Stimulated activated CD8-positive, alpha-beta memory T cell treated with anti-CD3 and anti-CD28 coated beads, Interleukin-15, amount 100 ng/mL, for 24 hours (primary cell): ENCODE measurements around the gene AFAP1L1.

ENCODE experiments used
- DNase-seq: peaks from one replicate; pipeline ENCODE4 v3.0.0-alpha.2; 2020; ENCODE audit warnings: low read depth

Gene AFAP1L1

DNA sequence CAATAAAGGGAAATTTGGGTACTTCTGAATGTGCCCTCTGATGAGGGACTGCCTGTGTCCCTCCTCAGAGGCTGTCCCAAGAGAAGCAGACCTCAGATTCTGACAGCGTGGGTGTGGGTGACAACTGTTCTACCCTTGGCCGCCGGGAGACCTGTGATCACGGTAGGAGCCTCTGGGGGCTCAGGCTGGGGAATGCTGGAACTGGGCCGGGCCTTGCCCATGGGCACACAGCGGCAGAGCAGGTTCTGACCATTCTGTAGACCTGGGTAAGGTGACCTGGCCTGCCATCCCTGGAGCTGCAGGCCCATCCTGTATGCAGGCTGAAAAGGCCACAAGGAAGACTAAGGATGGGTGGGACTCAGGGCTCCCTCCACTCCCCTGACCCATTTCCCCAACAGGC lies 44.1 kb downstream of the AFAP1L1 start:
- no peak for DNase-seq

DNA sequence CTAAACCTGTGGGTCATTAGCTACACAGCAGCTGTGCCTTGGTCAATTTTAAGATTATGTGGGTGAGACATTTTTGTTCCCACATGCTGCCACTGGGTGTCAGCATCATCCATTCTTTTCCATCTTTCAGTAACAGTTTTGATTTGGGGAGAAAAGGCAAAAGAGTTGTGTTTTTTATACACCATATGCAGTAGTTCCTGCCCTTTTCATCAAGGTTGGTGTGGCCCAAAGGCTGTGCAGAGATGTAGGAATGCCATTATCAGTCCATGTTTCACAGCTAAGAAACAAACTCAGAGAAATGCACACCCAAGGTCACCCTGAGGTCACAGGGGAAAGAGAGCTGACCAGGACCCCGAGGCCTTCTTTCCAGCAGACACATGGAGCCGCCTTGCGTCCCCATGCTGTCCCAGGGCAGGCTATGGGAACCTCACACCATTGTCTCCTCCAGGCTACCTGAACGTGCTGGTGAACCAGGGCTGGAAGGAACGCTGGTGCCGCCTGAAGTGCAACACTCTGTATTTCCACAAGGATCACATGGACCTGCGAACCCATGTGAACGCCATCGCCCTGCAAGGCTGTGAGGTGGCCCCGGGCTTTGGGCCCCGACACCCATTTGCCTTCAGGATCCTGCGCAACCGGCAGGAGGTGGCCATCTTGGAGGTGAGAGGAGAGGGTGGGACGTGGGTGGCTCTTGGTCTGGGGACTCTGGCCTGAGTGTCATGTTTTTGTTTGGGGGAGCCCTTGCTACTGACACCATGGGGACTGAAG lies 45.8 kb downstream of the AFAP1L1 start:
- no peak for DNase-seq

GRCh38 chr5:149319174-149319573 lies 47.5 kb downstream of the AFAP1L1 start:
- no peak for DNase-seq

DNA sequence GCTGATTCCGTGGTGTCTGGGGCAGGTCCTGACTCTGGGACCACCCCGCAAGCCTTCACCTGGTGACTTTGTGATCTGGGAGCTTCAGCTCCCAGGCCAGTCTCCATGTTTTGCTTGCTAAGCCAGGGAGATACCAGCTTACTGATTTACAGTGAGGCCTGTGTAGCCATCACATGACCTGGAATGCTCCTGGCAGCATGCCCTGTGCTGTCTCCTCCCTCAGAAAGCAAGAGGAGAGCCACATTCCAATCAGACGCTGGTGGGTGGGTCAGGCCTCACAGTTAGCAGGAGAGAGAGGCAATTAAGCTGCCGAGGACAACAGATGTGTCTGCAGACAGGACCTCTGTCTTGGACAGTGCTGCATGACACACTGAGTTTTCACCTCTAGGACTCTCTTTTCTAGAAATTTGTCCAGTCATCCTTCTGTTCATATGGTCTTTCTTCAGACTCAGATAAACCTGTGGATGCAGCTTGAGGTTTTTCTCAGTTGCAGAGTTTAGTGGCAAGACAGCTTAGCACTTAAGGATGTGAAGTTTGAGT lies 49.2 kb downstream of the AFAP1L1 start:
- DNase-seq = no peak

- DNase-seq = no peak
These were observed 50.9 kb downstream of the AFAP1L1 start for GRCh38 chr5:149322518-149322917.

GRCh38 chr5:149323210-149323609 lies 51.6 kb downstream of the AFAP1L1 start:
- no peak for DNase-seq

GRCh38 chr5:149323621-149324205 lies 52.1 kb downstream of the AFAP1L1 start:
- DNase-seq = no peak

DNA sequence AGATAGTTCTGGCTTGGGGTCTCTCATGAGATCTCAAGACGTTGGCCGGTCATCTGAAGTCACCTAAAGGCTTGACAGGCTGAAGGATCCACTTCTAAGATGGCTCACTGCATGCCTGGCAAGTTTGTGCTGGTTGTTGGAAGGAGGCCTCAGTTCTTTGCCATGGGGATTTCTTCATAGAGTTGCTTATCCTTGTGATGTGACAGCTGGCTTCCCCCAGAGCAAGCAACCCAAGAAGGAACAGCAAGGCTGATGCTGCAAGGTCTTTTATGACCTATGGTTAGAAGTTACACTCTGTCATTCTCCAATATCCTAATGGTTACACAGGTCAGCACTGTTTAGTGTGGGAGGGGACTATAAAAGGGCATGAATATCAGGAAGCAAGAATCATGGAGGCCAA lies 53.0 kb downstream of the AFAP1L1 start:
- DNase-seq = no peak

GRCh38 chr5:149325166-149325735 lies 53.6 kb downstream of the AFAP1L1 start:
- no peak for DNase-seq

- DNase-seq = no peak
These were observed 54.2 kb downstream of the AFAP1L1 start for GRCh38 chr5:149325894-149326293.

DNA sequence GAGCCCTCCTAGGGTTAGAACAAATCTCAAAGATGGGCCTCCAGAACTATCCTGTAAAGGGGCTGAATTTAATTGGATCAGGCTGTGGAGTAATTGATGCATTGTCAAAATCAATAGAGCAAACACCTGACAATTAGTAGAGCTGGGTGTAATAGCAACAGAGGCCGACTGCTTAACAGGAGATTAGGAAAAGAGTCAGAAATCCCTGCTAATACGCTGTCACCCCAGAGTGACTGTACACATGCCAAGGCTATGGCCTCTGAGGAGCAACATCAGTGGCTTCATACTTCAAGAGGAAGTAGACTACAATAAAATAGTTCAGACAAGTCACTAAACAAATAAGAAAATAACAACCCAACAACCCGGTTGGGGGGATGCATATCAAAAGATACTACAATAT lies 55.0 kb downstream of the AFAP1L1 start:
- no peak for DNase-seq

DNA sequence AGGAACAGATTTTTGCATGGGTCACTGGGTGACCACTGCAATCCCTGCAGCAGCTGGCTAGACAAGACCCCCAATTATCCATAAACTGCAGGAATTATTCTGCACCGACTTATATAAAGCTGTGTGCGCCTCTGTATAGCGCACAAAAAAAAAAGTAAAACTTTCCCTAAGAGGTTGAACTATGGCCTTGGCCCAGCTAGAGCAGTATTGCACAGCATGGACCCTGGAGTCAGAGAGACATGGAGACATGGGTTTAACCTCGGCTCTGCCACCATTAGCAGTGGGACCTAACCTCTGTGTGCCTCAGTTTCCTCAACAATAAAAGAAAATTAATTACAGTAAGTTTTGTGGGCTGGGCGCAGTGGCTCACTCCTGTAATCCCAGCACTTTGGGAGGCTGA lies 56.5 kb downstream of the AFAP1L1 start:
- no peak for DNase-seq

- DNase-seq = no peak
These were observed 62.2 kb downstream of the AFAP1L1 start for GRCh38 chr5:149333711-149334443.

- DNase-seq = no peak
These were observed 66.1 kb downstream of the AFAP1L1 start for GRCh38 chr5:149337736-149338135.

DNA sequence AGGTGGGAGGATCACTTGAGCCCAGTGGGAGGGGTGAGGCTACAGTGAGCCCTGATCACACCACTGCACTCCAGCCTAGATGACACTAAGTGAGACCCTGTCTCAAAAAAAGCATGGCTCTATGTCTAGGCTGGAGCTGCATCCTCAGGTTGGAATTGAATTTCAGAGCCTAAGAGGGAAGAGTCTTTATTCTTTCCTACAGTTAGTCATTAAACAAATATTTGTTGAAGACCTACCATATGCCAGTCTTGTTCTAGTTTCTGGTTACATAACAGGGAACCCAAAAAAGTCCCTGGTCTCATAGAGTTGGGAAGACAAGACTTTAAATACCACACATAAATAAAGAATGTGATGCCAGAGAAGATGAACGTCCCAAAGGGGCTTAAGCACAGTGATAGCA lies 66.7 kb downstream of the AFAP1L1 start:
- no peak for DNase-seq

DNA sequence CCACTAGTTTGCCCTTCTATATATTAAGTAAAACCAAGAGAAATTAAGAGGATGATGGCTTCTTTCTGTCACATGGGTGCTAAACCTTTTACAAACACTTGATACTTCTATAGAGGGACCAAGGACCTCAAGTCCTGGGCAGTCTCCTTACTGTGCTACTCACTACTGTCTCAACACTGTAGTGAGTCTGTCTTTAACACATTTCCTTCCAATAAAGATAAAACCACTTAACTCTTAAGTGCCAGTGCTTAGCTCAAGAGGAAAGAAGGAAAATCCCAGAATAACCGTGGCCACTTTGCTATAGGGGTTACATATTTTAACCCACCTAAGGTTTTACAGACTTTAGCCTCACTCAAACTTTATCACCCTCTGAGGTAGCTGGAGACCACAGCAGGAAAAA lies 69.3 kb downstream of the AFAP1L1 start:
- no peak for DNase-seq

DNA sequence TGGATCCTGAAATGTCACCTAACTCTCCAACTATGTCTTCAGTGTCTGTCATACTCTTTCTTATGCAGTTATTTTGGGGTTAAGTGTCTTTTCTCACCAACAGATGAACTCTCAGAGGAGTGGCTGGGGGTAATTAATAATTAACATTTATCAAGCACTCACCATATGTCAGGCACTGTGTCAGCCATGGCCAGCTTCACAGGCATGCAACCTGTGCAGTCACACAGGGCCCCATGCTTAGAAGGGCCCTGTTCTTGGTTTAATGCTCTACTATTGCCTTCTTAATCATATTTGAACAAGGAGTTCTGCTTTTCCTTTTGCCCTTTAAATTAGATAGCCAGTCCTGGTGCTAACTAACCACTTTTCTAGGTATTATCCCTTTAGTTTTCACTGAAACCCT lies 70.2 kb downstream of the AFAP1L1 start:
- no peak for DNase-seq

DNA sequence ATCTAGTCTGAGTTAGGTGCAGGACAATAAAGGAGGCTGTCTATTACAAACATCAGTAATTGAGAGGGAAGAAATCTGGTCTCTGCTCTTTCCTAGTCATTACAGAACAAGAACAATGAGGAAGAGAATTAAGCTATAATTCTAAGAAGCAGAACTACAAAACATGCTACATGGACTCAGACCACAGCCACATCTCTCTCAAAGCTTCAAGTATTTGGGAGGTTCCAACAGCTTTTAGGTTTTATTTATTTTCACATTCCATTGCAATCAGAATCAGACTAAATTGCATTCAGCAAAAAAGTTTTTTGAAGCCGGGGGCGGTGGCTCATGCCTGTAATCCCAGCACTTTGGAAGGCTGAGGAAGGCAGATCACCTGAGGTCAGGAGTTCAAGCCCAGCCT lies 72.5 kb downstream of the AFAP1L1 start:
- no peak for DNase-seq

- peak; percentile 74 for DNase-seq
These were observed 73.7 kb downstream of the AFAP1L1 start, which contains the start of gene GRPEL2 for GRCh38 chr5:149345147-149345891. TSS of gene GRPEL2 (plus strand) at chr5:149345499. CDS start at chr5:149345540, 41 bp downstream.

GRCh38 chr5:149345892-149346222 lies 74.2 kb downstream of the AFAP1L1 start:
- no peak for DNase-seq

- DNase-seq = no peak
These were observed 76.9 kb downstream of the AFAP1L1 start for GRCh38 chr5:149348518-149348917.

DNA sequence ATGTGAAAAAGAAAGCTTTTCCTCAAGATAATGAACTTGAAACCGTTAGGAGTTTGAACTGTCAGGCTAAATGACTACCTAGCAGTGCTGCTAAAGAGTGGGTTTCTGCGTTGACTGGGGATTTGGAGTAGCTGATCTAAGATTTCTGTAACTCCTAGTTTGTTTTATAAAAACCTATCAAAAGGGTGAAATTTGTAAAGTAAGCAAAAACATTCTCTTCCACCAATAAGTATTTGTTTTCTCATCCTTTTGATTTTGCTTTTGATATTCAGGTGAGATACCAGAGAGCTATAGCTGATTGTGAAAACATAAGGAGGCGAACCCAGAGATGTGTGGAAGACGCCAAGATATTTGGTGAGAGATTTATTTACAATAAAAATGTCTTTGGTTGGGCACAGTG lies 77.7 kb downstream of the AFAP1L1 start:
- DNase-seq = no peak
